Gastrocnemius medialis (tissue), 4 donors: ENCODE data around the gene KIF21B. TPM values are rescaled to one million over a fixed set of nuclear protein-coding genes. Genes with fewer than 3 reads are reported as not detected.

Source experiments
- ATAC-seq, 2 donors: fragments of 150-250 bp; one replicate each; pipeline ENCODE4 v1.9.1; 2016
- DNase-seq, 2 donors: peaks; one replicate each; pipeline ENCODE4 v3.0.0-alpha.2; 2019
- H3K27ac ChIP-seq, 4 donors: fragments of 200-600 bp; sonication (generic); 1 replicate in 1 of 4; 2 replicates in 3 of 4; pipeline ENCODE4 v1.5.1; 2016 to 2018; ENCODE audit warnings: mild to moderate bottlenecking in 2 of 4, moderate library complexity in 1 of 4
- H3K27me3 ChIP-seq, 3 donors: fragments of 200-600 bp; sonication (generic) in 2 of 3; 1 replicate in 1 of 3; 2 replicates in 2 of 3; pipeline versions ENCODE4 v1.5.1 to v1.6.0; 2016 to 2019; ENCODE audit warnings: mild to moderate bottlenecking in 1 of 3, moderate library complexity in 1 of 3
- H3K36me3 ChIP-seq, 2 donors: fragments of 200-600 bp; sonication (generic) in 1 of 2; one replicate each; pipeline ENCODE4 v1.5.1; 2017 to 2018
- H3K4me1 ChIP-seq, 2 donors: fragments of 200-600 bp; sonication (generic) in 1 of 2; one replicate each; pipeline ENCODE4 v1.5.1; 2016 to 2017; ENCODE audit warnings: mild to moderate bottlenecking in 2 of 2
- H3K4me3 ChIP-seq, 4 donors: fragments of 200-600 bp; sonication (generic) in 3 of 4; 1 replicate in 1 of 4; 2 replicates in 3 of 4; pipeline ENCODE4 v1.5.1; 2016 to 2019; ENCODE audit warnings: mild to moderate bottlenecking in 2 of 4
- H3K9me3 ChIP-seq, 3 donors: fragments of 200-600 bp; sonication (generic) in 2 of 3; 1 replicate in 1 of 3; 2 replicates in 2 of 3; pipeline ENCODE4 v1.5.1; 2016 to 2019
- POLR2A ChIP-seq, 2 donors: fragments of 450-650 bp; IDR thresholded peaks; one replicate each; pipeline ENCODE4 v1.6.1; 2017; ENCODE audit warnings: antibody characterized with exemption in 2 of 2, mild to moderate bottlenecking in 2 of 2, moderate library complexity in 2 of 2
- in situ Hi-C, 4 donors: fragments of 200-750 bp; cut with MboI; loops; one replicate each; pipeline versions ENCODE4 v1.15.0 to v1.8.0; 2017; ENCODE audit warnings: low sequenced_read_pairs in 4 of 4
- intact Hi-C: fragments of 100-400 bp; cut with DNase I; formaldehyde crosslinking; loops from one replicate; pipeline ENCODE4 v1.15.1; 2023; ENCODE audit warnings: low total_unique reads
- total RNA-seq, 4 donors: library from RNA; depleted of rRNA; stranded (reverse); fragments of >200 nt; gene quantifications; one replicate each; pipeline versions ENCODE4 v1.1.0 to v1.2.3, GENCODE V29; 2016
- TF ChIP-seq, protein P1 (sequence below), 5 experiments: fragments of 450-650 bp in 3 of 5; fragments of 200-600 bp in 2 of 5; sonication (generic) in 2 of 5; IDR thresholded peaks in 4 of 5; conservative IDR thresholded peaks in 1 of 5; 1 replicate in 4 of 5; 2 replicates in 1 of 5; pipeline ENCODE4 v1.5.1; 2016 to 2019; ENCODE audit warnings: antibody characterized with exemption in 5 of 5, mild to moderate bottlenecking in 3 of 5, moderate library complexity in 3 of 5

The KIF21B gene
- total RNA-seq, 4 donors from 2014 or later = 0.23 to 0.49 (median 0.36) TPM

DNA sequence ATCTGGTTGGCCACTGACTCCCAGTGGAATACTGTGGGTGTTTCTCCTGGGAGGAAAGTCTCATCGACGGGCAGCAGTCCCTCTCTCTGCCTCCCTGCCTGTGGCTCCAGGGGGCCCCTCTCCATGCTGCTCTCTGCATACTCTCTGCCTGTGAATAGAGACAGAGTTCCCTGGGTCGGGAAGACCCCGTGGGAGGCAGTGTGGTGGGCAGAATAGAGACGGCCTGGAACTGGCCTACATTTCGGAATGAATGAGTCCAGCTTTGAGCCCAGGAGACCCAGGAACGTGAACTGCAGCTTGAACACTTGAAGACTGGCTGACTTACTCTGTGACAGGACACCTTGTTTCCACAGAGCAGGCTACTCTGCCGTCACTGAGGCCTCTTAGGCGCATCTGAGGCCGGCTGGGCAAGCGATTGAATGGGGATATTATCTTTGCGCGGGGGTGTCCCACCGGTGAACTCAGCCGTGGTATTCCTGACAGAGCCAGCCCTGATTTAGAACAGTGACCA lies 64.0 kb downstream of the KIF21B start:
- in situ Hi-C loops = no loop called here
- Histone ChIP-seq H3K9me3 (no peaks in the 10 kb centered on the region), H3K4me1 (no peaks in the 10 kb centered on the region), H3K4me3 (no peak overlapping the region), H3K36me3 (no peaks in the 10 kb centered on the region), H3K27me3 (no peaks in the 10 kb centered on the region), H3K27ac (no peak overlapping the region)
- DNase-seq (no peak), ATAC-seq (no peak)
- intact Hi-C loops = no loop called here
- TF ChIP-seq POLR2A (IDR thresholded peaks at IDR 0.05) = no peak
- TF ChIP-seq, protein P1, sequence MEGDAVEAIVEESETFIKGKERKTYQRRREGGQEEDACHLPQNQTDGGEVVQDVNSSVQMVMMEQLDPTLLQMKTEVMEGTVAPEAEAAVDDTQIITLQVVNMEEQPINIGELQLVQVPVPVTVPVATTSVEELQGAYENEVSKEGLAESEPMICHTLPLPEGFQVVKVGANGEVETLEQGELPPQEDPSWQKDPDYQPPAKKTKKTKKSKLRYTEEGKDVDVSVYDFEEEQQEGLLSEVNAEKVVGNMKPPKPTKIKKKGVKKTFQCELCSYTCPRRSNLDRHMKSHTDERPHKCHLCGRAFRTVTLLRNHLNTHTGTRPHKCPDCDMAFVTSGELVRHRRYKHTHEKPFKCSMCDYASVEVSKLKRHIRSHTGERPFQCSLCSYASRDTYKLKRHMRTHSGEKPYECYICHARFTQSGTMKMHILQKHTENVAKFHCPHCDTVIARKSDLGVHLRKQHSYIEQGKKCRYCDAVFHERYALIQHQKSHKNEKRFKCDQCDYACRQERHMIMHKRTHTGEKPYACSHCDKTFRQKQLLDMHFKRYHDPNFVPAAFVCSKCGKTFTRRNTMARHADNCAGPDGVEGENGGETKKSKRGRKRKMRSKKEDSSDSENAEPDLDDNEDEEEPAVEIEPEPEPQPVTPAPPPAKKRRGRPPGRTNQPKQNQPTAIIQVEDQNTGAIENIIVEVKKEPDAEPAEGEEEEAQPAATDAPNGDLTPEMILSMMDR (IDR thresholded peaks at IDR 0.05 in 4 of 5, conservative IDR thresholded peaks at IDR 0.05 in 1 of 5) = no peak

DNA sequence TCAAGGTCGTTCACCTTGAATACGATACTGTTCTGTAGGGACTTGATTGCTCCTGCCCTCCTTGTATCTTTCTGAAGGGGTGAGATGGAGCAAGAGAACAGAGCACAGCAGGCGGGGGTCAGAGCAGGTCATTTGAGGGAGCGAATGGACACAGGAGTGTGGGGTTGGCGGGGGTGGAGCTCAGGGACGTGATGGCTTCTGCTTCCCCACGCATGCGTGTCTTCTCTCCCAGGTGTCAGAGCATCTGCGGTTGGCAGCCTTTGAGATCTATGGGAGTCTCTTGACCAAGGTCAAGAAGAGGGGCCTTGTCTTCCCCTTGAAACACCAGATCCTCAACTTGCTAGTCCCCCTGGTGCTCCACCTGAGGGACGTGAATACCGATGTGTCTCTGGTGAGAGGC lies 64.9 kb downstream of the KIF21B start:
- H3K4me1 ChIP-seq = no peaks in the 10 kb centered on the region
- in situ Hi-C loops (no loop called here), intact Hi-C loops (no loop called here)
- no peak overlapping the region for H3K4me3 ChIP-seq
- no peaks in the 10 kb centered on the region for H3K36me3 ChIP-seq
- no peak for TF ChIP-seq POLR2A (IDR thresholded peaks at IDR 0.05)
- TF ChIP-seq, protein P1 (IDR thresholded peaks at IDR 0.05 in 4 of 5, conservative IDR thresholded peaks at IDR 0.05 in 1 of 5) = no peak
- no peaks in the 10 kb centered on the region for H3K27me3 ChIP-seq
- no peak for ATAC-seq
- no peak overlapping the region for H3K27ac ChIP-seq
- no peaks in the 10 kb centered on the region for H3K9me3 ChIP-seq
- no peak for DNase-seq

DNA sequence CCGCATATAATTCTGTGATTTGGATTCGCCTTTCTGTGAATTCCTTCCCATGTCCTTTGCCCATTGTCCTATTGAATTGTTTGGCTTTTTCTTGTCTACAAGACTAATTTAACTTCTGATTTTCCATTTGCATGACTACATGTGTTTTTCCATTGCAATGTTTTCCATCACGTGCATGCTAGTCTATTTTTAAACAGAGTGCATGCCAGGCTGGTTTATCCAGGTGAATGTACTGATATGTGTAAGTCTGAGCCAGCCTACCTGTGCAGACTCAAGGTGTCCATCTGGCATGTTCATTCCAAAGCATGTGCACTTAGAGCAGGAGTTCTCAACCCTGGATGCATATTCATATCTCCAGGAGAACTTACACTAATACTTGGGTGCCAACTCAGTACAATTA lies 69.1 kb downstream of the KIF21B start:
- H3K27ac ChIP-seq = no peak overlapping the region
- H3K9me3 ChIP-seq = no peaks in the 10 kb centered on the region
- TF ChIP-seq POLR2A (IDR thresholded peaks at IDR 0.05) = no peak
- TF ChIP-seq, protein P1 (IDR thresholded peaks at IDR 0.05 in 4 of 5, conservative IDR thresholded peaks at IDR 0.05 in 1 of 5) = no peak
- ATAC-seq (no peak), DNase-seq (no peak)
- H3K36me3 ChIP-seq = no peaks in the 10 kb centered on the region
- H3K27me3 ChIP-seq = no peaks in the 10 kb centered on the region
- H3K4me1 ChIP-seq = no peaks in the 10 kb centered on the region
- intact Hi-C loops (no loop called here), in situ Hi-C loops (no loop called here)
- no peak overlapping the region for H3K4me3 ChIP-seq

DNA sequence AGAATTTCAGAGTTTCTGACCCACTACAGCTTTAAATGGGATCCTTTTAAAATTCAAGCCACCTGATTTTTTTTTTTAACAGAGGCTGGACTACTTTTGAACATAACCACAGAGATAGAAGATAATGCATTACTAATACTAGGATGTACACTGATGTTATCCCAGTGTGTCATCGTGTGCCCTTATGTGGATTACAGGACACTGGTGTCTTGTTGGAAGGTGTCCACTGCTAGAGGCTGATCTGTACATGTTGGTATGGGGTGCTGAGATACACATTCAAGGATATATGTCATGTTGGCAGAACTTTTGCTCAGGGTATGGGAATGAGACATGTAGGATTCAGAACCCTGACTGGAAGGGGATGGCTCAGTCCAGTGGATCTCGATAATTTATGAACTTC lies 72.5 kb downstream of the KIF21B start:
- H3K27ac ChIP-seq = no peak overlapping the region
- H3K27me3 ChIP-seq = no peaks in the 10 kb centered on the region
- intact Hi-C loops (no loop called here), in situ Hi-C loops (no loop called here)
- H3K9me3 ChIP-seq = no peaks in the 10 kb centered on the region
- ATAC-seq (no peak), DNase-seq (no peak)
- H3K4me1 ChIP-seq = no peaks in the 10 kb centered on the region
- no peaks in the 10 kb centered on the region for H3K36me3 ChIP-seq
- H3K4me3 ChIP-seq = no peak overlapping the region
- TF ChIP-seq, protein P1 (IDR thresholded peaks at IDR 0.05 in 4 of 5, conservative IDR thresholded peaks at IDR 0.05 in 1 of 5) = no peak
- no peak for TF ChIP-seq POLR2A (IDR thresholded peaks at IDR 0.05)

DNA sequence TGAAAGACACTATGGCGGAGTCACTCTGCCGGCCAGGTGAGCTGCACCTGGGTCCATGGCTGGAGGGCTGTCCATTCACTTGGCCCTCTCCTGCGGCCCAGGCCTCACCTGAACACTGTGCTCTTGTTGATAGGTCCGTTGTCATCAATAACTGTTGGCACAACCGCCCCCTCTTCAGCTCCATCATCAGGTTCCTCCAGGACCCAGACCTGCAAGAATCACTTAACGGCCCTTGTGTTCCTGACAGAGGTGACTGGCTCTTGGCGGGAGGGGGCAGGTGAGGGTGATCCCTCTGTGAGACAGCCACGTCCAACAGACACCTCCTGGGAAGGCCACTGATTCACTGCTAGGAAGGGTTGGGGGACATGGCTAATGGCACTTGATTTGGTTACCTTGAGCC lies 73.9 kb downstream of the KIF21B start:
- in situ Hi-C loops = no loop called here
- Histone ChIP-seq H3K27ac (no peak overlapping the region), H3K4me3 (no peak overlapping the region), H3K4me1 (no peaks in the 10 kb centered on the region), H3K27me3 (no peaks in the 10 kb centered on the region), H3K36me3 (no peaks in the 10 kb centered on the region), H3K9me3 (no peaks in the 10 kb centered on the region)
- TF ChIP-seq POLR2A (IDR thresholded peaks at IDR 0.05) = no peak
- TF ChIP-seq, protein P1 (IDR thresholded peaks at IDR 0.05 in 4 of 5, conservative IDR thresholded peaks at IDR 0.05 in 1 of 5) = no peak
- ATAC-seq = no peak
- no peak for DNase-seq
- intact Hi-C loops = no loop called here
